Vagina (tissue), 2 donors: ENCODE measurements around the gene GRIP2. TPM values are rescaled to one million over a fixed set of nuclear protein-coding genes. Genes with fewer than 3 reads are reported as not detected.
A peak's percentile ranks its signal among the peaks of the same experiment; 100 is the strongest.

Experiments used
- DNase-seq, 2 donors: peaks; one replicate each; pipeline ENCODE4 v3.0.0-alpha.2; 2017; ENCODE audit errors: extremely low spot score in 2 of 2
- H3K27ac ChIP-seq: fragments of 200-600 bp; sonication (generic); one replicate; pipeline ENCODE4 v1.5.1; 2019
- H3K27me3 ChIP-seq: fragments of 200-600 bp; sonication (generic); one replicate; pipeline ENCODE4 v1.5.1; 2019
- H3K36me3 ChIP-seq, 2 donors: fragments of 200-600 bp; sonication (generic); one replicate each; pipeline ENCODE4 v1.5.1; 2017 to 2019
- H3K4me1 ChIP-seq: fragments of 200-600 bp; sonication (generic); one replicate; pipeline ENCODE4 v1.5.1; 2019
- H3K4me3 ChIP-seq, 2 donors: fragments of 200-600 bp; sonication (generic); 1 replicate in 1 of 2; 2 replicates in 1 of 2; pipeline ENCODE4 v1.5.1; 2016 to 2019
- H3K9me3 ChIP-seq: fragments of 200-600 bp; sonication (generic); one replicate; pipeline ENCODE4 v1.5.1; 2019
- CTCF ChIP-seq, 3 experiments: fragments of 450-650 bp in 2 of 3; fragments of 200-600 bp in 1 of 3; sonication (generic) in 1 of 3; IDR thresholded peaks; one replicate each; pipeline ENCODE4 v1.5.1; 2017 to 2019; ENCODE audit warnings: antibody characterized with exemption in 3 of 3, mild to moderate bottlenecking in 2 of 3, moderate library complexity in 2 of 3
- POLR2A ChIP-seq, 2 donors: fragments of 450-650 bp; IDR thresholded peaks; one replicate each; pipeline ENCODE4 v1.6.1; 2017; ENCODE audit warnings: antibody characterized with exemption in 2 of 2, mild to moderate bottlenecking in 2 of 2, moderate library complexity in 2 of 2
- POLR2AphosphoS5 ChIP-seq, 2 donors: sonication (generic); formaldehyde crosslinking; IDR thresholded peaks; one replicate each; pipeline ENCODE4 v1.9.0; 2017; ENCODE audit warnings: antibody characterized with exemption in 2 of 2, mild to moderate bottlenecking in 2 of 2, low read depth in 1 of 2; ENCODE audit not compliant: insufficient read depth in 1 of 2
- intact Hi-C: fragments of 100-400 bp; cut with DNase I; formaldehyde crosslinking; loops from one replicate; pipeline ENCODE4 v1.15.1; 2023
- total RNA-seq: library from RNA; depleted of rRNA; stranded (reverse); fragments of >200 nt; gene quantifications from one replicate; pipeline ENCODE4 v1.2.3, GENCODE V29; 2016

The GRIP2 gene
- total RNA-seq, 1 donor from 2014 or later, result 0.98 TPM

GRCh38 chr3:14524311-14524711, 15.8 kb downstream of the GRIP2 start:
- TF ChIP-seq POLR2AphosphoS5 (IDR thresholded peaks at IDR 0.05; ENCODE audit: insufficient read depth in 1 of 2, low read depth in 1 of 2), result no peak
- TF ChIP-seq POLR2A (IDR thresholded peaks at IDR 0.05), result no peak
- H3K36me3 ChIP-seq, result no peaks in the 10 kb centered on the region
- DNase-seq, result no peak
- H3K27ac ChIP-seq, result peak overlapping the region; percentile 66
- H3K9me3 ChIP-seq, result no peaks in the 10 kb centered on the region
- intact Hi-C loops, result no loop called here
- H3K27me3 ChIP-seq, result no peaks in the 10 kb centered on the region
- no peak overlapping the region for H3K4me3 ChIP-seq
- H3K4me1 ChIP-seq, result peaks cover 38% of the 10 kb centered on the region

GRCh38 chr3:14523792-14524191, 16.4 kb downstream of the GRIP2 start:
- DNase-seq, result no peak
- intact Hi-C loops, result no loop called here
- Histone ChIP-seq H3K9me3 (no peaks in the 10 kb centered on the region), H3K4me3 (no peak overlapping the region), H3K4me1 (peaks cover 38% of the 10 kb centered on the region), H3K36me3 (no peaks in the 10 kb centered on the region), H3K27me3 (no peaks in the 10 kb centered on the region), H3K27ac (peak overlapping the region; percentile 66)
- TF ChIP-seq POLR2A (IDR thresholded peaks at IDR 0.05), result no peak
- no peak for TF ChIP-seq CTCF (IDR thresholded peaks at IDR 0.05)
- TF ChIP-seq POLR2AphosphoS5 (IDR thresholded peaks at IDR 0.05; ENCODE audit: insufficient read depth in 1 of 2, low read depth in 1 of 2), result no peak

GRCh38 chr3:14522768-14523167, 17.4 kb downstream of the GRIP2 start:
- TF ChIP-seq CTCF (IDR thresholded peaks at IDR 0.05) (no peak), POLR2A (IDR thresholded peaks at IDR 0.05) (no peak), POLR2AphosphoS5 (IDR thresholded peaks at IDR 0.05; ENCODE audit: insufficient read depth in 1 of 2, low read depth in 1 of 2) (no peak)
- no peaks in the 10 kb centered on the region for H3K36me3 ChIP-seq
- intact Hi-C loops, result no loop called here
- no peak for DNase-seq
- no peaks in the 10 kb centered on the region for H3K27me3 ChIP-seq
- H3K4me1 ChIP-seq, result peaks cover 38% of the 10 kb centered on the region
- no peak overlapping the region for H3K4me3 ChIP-seq
- H3K9me3 ChIP-seq, result no peaks in the 10 kb centered on the region
- H3K27ac ChIP-seq, result peak overlapping the region; percentile 44

- H3K36me3 ChIP-seq, result no peaks in the 10 kb centered on the region
- H3K27me3 ChIP-seq, result no peaks in the 10 kb centered on the region
- TF ChIP-seq POLR2A (IDR thresholded peaks at IDR 0.05), result no peak
- intact Hi-C loops, result no loop called here
- no peak for DNase-seq
- peak overlapping the region; percentile 44 for H3K27ac ChIP-seq
- peaks cover 36% of the 10 kb centered on the region for H3K4me1 ChIP-seq
- no peak overlapping the region for H3K4me3 ChIP-seq
- H3K9me3 ChIP-seq, result no peaks in the 10 kb centered on the region
These were observed 17.9 kb downstream of the GRIP2 start for GRCh38 chr3:14522129-14522691.

- no peak overlapping the region for H3K27ac ChIP-seq
- H3K4me1 ChIP-seq, result peaks cover 30% of the 10 kb centered on the region
- no peaks in the 10 kb centered on the region for H3K27me3 ChIP-seq
- DNase-seq, result no peak
- H3K36me3 ChIP-seq, result no peaks in the 10 kb centered on the region
- H3K4me3 ChIP-seq, result no peak overlapping the region
- no peaks in the 10 kb centered on the region for H3K9me3 ChIP-seq
- intact Hi-C loops, result no loop called here
- TF ChIP-seq POLR2AphosphoS5 (IDR thresholded peaks at IDR 0.05; ENCODE audit: insufficient read depth in 1 of 2, low read depth in 1 of 2) (no peak), POLR2A (IDR thresholded peaks at IDR 0.05) (no peak), CTCF (IDR thresholded peaks at IDR 0.05) (no peak)
These were observed 18.5 kb downstream of the GRIP2 start for GRCh38 chr3:14521611-14522010.

- H3K9me3 ChIP-seq, result no peaks in the 10 kb centered on the region
- no peak overlapping the region for H3K4me3 ChIP-seq
- H3K4me1 ChIP-seq, result peaks cover 23% of the 10 kb centered on the region
- H3K27me3 ChIP-seq, result no peaks in the 10 kb centered on the region
- DNase-seq, result no peak
- no peak overlapping the region for H3K27ac ChIP-seq
- H3K36me3 ChIP-seq, result no peaks in the 10 kb centered on the region
- intact Hi-C loops, result no loop called here
- TF ChIP-seq CTCF (IDR thresholded peaks at IDR 0.05) (no peak), POLR2AphosphoS5 (IDR thresholded peaks at IDR 0.05; ENCODE audit: insufficient read depth in 1 of 2, low read depth in 1 of 2) (no peak), POLR2A (IDR thresholded peaks at IDR 0.05) (no peak)
These were observed 19.2 kb downstream of the GRIP2 start for GRCh38 chr3:14520967-14521366.
